Caco-2 (cell line): Measurements from ENCODE around the gene PLA2G10. TPM values are rescaled to one million over a fixed set of nuclear protein-coding genes. Genes with fewer than 3 reads are reported as not detected.

Experiments used
- BruUV-seq: library from RNA; stranded (reverse); fragments of 400-500 nt; replicated peaks from 2 replicates; lab custom pipeline; 2021; lab: Mats Ljungman, UMichigan
- CTCF ChIA-PET: fragments of 300-600 bp; sonication (Branson Sonifier 250); formaldehyde crosslinking; loops from one replicate; lab custom pipeline; 2022; ENCODE audit warnings: antibody characterized with exemption; lab: Charles Lee
- POLR2A ChIA-PET: fragments of 300-600 bp; sonication (Branson Sonifier 250); formaldehyde crosslinking; loops from one replicate; lab custom pipeline; 2022; ENCODE audit warnings: antibody characterized with exemption; lab: Charles Lee
- DNase-seq, 2 experiments: peaks; one replicate each; pipeline versions ENCODE4 v3.0.0 to v3.0.0-alpha.2; 2020 to 2022
- H3K27me3 ChIP-seq: replicated peaks from 2 replicates; pipeline ENCODE4 v1.6.0; 2011; ENCODE audit warnings: low read length; ENCODE audit not compliant: control insufficient read depth, insufficient read depth
- H3K36me3 ChIP-seq: 2 replicates; pipeline ENCODE4 v1.5.1; 2011; ENCODE audit warnings: low read length; ENCODE audit not compliant: control insufficient read depth, insufficient read depth
- H3K4me1 ChIP-seq: fragments of 250-450 bp; sonication (Bioruptor Pico); 2 replicates; pipeline ENCODE4 v1.5.1; 2020; ENCODE audit warnings: mild to moderate bottlenecking
- H3K4me3 ChIP-seq: 2 replicates; pipeline ENCODE4 v1.5.1; 2011; ENCODE audit warnings: low read depth, mild to moderate bottlenecking, control low read depth, low read length
- H3K9me3 ChIP-seq: fragments of 250-450 bp; sonication (Bioruptor Pico); 2 replicates; pipeline ENCODE4 v1.5.1; 2020; ENCODE audit warnings: mild to moderate bottlenecking, moderate library complexity
- H3K27ac Mint-ChIP-seq: one replicate; pipeline ENCODE4 v1.8.0; 2022; ENCODE audit warnings: mixed read lengths; ENCODE audit not compliant: unreplicated experiment
- H3K27me3 Mint-ChIP-seq: one replicate; pipeline ENCODE4 v1.8.0; 2022; ENCODE audit warnings: mixed read lengths; ENCODE audit not compliant: insufficient read depth, unreplicated experiment
- H3K36me3 Mint-ChIP-seq: one replicate; pipeline ENCODE4 v1.8.0; 2022; ENCODE audit warnings: mild to moderate bottlenecking, mixed read lengths; ENCODE audit not compliant: insufficient read depth, unreplicated experiment
- H3K4me1 Mint-ChIP-seq: one replicate; pipeline ENCODE4 v1.8.0; 2022; ENCODE audit warnings: low read depth, mixed read lengths; ENCODE audit not compliant: unreplicated experiment
- H3K4me3 Mint-ChIP-seq: one replicate; pipeline ENCODE4 v1.8.0; 2022; ENCODE audit warnings: mild to moderate bottlenecking, moderate library complexity, mixed read lengths; ENCODE audit not compliant: unreplicated experiment
- H3K9me3 Mint-ChIP-seq: one replicate; pipeline ENCODE4 v1.8.0; 2022; ENCODE audit warnings: mixed read lengths; ENCODE audit not compliant: unreplicated experiment
- CTCF ChIP-seq, 2 experiments: fragments of 200-600 bp in 1 of 2; IDR thresholded peaks; 1 replicate in 1 of 2; 2 replicates in 1 of 2; pipeline versions ENCODE4 v1.5.1 to v1.8.0; 2011 to 2022; ENCODE audit warnings: antibody characterized with exemption in 1 of 2, control low read depth in 1 of 2, inconsistent platforms in 1 of 2, low read depth in 1 of 2, low read length in 1 of 2, mild to moderate bottlenecking in 1 of 2, moderate library complexity in 1 of 2; ENCODE audit not compliant: insufficient read depth in 1 of 2, severe bottlenecking in 1 of 2, unreplicated experiment in 1 of 2
- intact Hi-C: fragments of 100-400 bp; cut with micrococcal nuclease; formaldehyde crosslinking; loops from one replicate; pipeline ENCODE4 v1.10.0; 2022; ENCODE audit not compliant: unreplicated experiment
- total RNA-seq: library from RNA; stranded (reverse); gene quantifications from 2 replicates; pipeline ENCODE4 v1.2.3, GENCODE V29; 2022

Gene PLA2G10
- total RNA-seq, 1 experiment from 2014 or later, result 1.00 TPM

- Histone ChIP-seq H3K36me3 (no peaks in the 10 kb centered on the region), H3K9me3 (no peaks in the 10 kb centered on the region), H3K4me1 (no peaks in the 10 kb centered on the region), H3K27me3 (no peaks in the 10 kb centered on the region), H3K4me3 (no peak overlapping the region)
- no peak overlapping the region for H3K27ac Mint-ChIP-seq
- intact Hi-C loops, result no loop called here
- DNase-seq, result no peak
- POLR2A ChIA-PET, result no interaction called here
- H3K4me3 Mint-ChIP-seq, result no peak overlapping the region
- BruUV-seq, result no TSS peak
- CTCF ChIA-PET, result no interaction called here
- no peaks in the 10 kb centered on the region for H3K4me1 Mint-ChIP-seq
- TF ChIP-seq CTCF (IDR thresholded peaks at IDR 0.05; ENCODE audit: insufficient read depth in 1 of 2, low read depth in 1 of 2, low read length in 1 of 2, severe bottlenecking in 1 of 2, unreplicated experiment in 1 of 2), result no peak
- no peaks in the 10 kb centered on the region for H3K9me3 Mint-ChIP-seq
- H3K27me3 Mint-ChIP-seq, result no peaks in the 10 kb centered on the region
- H3K36me3 Mint-ChIP-seq, result no peaks in the 10 kb centered on the region
Observed at GRCh38 chr16:14677627-14678026, 16.5 kb downstream of the PLA2G10 start.

DNA sequence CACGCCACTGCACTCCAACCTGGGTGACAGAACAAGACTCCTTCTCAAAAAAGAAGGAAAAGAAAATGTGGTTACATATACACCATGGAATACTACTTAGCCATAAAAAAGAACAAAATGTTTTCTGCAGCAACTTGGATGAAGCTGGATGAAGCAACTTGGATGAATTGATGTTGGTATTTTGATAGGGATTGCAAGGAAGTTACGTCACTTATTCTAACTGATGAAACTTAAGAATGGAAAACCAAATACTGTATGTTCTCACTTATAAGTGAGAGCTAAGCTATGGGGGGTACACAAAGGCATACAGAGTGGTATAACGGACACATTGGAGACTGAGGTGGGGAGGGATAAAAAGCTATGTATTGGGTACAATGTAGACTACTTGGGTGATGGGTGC, 17.5 kb downstream of the PLA2G10 start:
- Mint-ChIP-seq H3K27me3 (no peaks in the 10 kb centered on the region), H3K4me1 (no peaks in the 10 kb centered on the region), H3K36me3 (no peaks in the 10 kb centered on the region), H3K27ac (no peak overlapping the region), H3K9me3 (no peaks in the 10 kb centered on the region), H3K4me3 (no peak overlapping the region)
- no TSS peak for BruUV-seq
- no peak for DNase-seq
- no peak for TF ChIP-seq CTCF (IDR thresholded peaks at IDR 0.05; ENCODE audit: insufficient read depth in 1 of 2, low read depth in 1 of 2, low read length in 1 of 2, severe bottlenecking in 1 of 2, unreplicated experiment in 1 of 2)
- Histone ChIP-seq H3K36me3 (no peaks in the 10 kb centered on the region), H3K4me1 (no peaks in the 10 kb centered on the region), H3K4me3 (no peak overlapping the region), H3K9me3 (no peaks in the 10 kb centered on the region), H3K27me3 (no peaks in the 10 kb centered on the region)
- POLR2A ChIA-PET, result no interaction called here
- intact Hi-C loops, result no loop called here
- CTCF ChIA-PET, result no interaction called here

DNA sequence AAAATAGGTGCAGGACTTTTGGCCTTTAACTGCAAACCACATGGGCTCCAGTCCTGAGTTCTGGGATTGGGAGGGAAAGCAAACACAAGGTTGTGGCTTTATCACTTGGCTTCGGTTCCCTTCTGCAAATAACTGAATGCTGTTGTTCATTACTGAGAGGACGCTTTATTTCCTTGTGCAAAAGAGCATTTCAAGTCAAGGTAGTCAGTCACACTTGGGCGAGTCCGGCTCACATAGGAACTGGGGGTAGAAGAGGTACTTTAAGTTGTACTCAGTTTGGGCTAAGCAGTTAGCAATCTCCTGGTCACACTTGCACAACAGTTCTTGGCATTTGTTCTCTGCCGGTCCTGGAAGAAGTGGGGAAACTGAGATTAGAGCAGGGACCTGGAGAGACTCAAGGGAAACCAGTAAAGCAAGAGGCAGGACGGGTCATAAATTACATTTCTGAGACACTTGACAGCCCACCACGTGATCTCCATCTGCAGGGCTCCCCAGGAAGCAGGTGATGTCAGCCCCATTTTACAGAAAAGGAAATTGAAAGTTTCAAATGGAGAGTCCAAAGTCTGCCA, 21.6 kb downstream of the PLA2G10 start:
- Histone ChIP-seq H3K36me3 (no peaks in the 10 kb centered on the region), H3K4me1 (no peaks in the 10 kb centered on the region), H3K9me3 (no peaks in the 10 kb centered on the region), H3K27me3 (no peaks in the 10 kb centered on the region), H3K4me3 (no peak overlapping the region)
- intact Hi-C loops, result no loop called here
- ChIA-PET POLR2A (no interaction called here), CTCF (no interaction called here)
- no TSS peak for BruUV-seq
- no peak for TF ChIP-seq CTCF (IDR thresholded peaks at IDR 0.05; ENCODE audit: insufficient read depth in 1 of 2, low read depth in 1 of 2, low read length in 1 of 2, severe bottlenecking in 1 of 2, unreplicated experiment in 1 of 2)
- no peak overlapping the region for H3K27ac Mint-ChIP-seq
- H3K4me3 Mint-ChIP-seq, result no peak overlapping the region
- no peaks in the 10 kb centered on the region for H3K4me1 Mint-ChIP-seq
- peaks cover 15% of the 10 kb centered on the region for H3K36me3 Mint-ChIP-seq
- DNase-seq, result no peak
- H3K27me3 Mint-ChIP-seq, result no peaks in the 10 kb centered on the region
- H3K9me3 Mint-ChIP-seq, result no peaks in the 10 kb centered on the region
